MM.1S (cell line): ENCODE data around the gene BAIAP3.

Experiments used
- EZH2phosphoT487 ChIP-seq: fragments of 300-600 bp; sonication (generic); IDR thresholded peaks from 2 replicates; pipeline ENCODE4 v1.6.1; 2018; ENCODE audit warnings: antibody characterized with exemption, low read length
- TF ChIP-seq, protein P1 (sequence below): fragments of 300-600 bp; sonication (generic); IDR thresholded peaks from 2 replicates; pipeline ENCODE4 v1.5.1; 2016; ENCODE audit warnings: antibody characterized with exemption, low read length, mixed read lengths

- TF ChIP-seq EZH2phosphoT487: no peak
- TF ChIP-seq, protein P1, sequence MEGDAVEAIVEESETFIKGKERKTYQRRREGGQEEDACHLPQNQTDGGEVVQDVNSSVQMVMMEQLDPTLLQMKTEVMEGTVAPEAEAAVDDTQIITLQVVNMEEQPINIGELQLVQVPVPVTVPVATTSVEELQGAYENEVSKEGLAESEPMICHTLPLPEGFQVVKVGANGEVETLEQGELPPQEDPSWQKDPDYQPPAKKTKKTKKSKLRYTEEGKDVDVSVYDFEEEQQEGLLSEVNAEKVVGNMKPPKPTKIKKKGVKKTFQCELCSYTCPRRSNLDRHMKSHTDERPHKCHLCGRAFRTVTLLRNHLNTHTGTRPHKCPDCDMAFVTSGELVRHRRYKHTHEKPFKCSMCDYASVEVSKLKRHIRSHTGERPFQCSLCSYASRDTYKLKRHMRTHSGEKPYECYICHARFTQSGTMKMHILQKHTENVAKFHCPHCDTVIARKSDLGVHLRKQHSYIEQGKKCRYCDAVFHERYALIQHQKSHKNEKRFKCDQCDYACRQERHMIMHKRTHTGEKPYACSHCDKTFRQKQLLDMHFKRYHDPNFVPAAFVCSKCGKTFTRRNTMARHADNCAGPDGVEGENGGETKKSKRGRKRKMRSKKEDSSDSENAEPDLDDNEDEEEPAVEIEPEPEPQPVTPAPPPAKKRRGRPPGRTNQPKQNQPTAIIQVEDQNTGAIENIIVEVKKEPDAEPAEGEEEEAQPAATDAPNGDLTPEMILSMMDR: no peak
Measured at GRCh38 chr16:1372292-1372950, 39.0 kb downstream of the BAIAP3 start.
